AML-193 (cell line): Measurements from ENCODE around the gene FAM47C.
"Not testable (repeated sequence)": the region's sequence is repeated elsewhere in the genome, so short reads cannot be mapped to it uniquely, and the experiment has no call there.

ENCODE experiments used
- DNase-seq, 2 experiments: peaks; one replicate each; lab custom pipeline; 2025; lab: John Stamatoyannopoulos, UW

Gene FAM47C

DNA sequence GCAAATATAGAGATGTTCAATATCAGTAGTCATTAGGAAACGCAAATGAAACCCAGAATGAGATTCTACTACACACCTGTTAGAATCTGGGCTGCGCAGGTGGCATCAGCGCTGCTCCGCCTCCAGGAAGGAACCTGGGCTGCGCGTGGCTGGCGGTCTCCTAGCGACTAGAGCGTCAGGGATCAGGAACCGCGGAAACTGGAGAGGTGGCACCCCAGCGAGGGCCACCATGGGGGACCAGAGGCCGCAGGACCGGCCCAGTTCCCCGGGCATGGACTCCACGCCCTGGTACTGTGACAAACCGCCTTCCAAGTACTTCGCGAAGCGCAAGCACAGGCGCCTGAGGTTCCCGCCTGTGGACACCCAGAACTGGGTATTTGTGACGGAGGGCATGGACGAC, at the start of gene FAM47C:
FAM47C (plus strand) TSS at position 185 of the 400 bp plus-strand sequence; CDS start at position 230, 45 bp downstream.
- DNase-seq = not testable (repeated sequence)

DNA sequence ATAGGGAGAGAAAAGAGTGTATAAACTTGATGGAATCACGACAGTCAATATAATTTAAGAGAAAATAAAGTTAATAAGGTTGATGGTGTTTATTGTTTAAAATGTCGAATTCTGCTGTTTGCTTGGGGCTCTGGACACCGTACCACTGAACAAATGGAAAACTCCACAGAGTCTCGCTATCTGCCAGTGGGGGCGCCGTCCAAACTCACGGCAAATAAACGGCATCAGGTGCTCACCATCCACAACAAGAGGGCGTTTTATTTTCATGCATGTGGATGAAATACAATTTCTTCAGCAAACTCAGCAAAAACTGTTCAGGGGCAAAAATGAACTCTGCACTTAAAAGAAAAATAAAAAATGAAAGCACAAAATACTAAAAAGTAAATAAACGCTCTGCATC, 46.6 kb upstream of the FAM47C start:
- DNase-seq = no peak

DNA sequence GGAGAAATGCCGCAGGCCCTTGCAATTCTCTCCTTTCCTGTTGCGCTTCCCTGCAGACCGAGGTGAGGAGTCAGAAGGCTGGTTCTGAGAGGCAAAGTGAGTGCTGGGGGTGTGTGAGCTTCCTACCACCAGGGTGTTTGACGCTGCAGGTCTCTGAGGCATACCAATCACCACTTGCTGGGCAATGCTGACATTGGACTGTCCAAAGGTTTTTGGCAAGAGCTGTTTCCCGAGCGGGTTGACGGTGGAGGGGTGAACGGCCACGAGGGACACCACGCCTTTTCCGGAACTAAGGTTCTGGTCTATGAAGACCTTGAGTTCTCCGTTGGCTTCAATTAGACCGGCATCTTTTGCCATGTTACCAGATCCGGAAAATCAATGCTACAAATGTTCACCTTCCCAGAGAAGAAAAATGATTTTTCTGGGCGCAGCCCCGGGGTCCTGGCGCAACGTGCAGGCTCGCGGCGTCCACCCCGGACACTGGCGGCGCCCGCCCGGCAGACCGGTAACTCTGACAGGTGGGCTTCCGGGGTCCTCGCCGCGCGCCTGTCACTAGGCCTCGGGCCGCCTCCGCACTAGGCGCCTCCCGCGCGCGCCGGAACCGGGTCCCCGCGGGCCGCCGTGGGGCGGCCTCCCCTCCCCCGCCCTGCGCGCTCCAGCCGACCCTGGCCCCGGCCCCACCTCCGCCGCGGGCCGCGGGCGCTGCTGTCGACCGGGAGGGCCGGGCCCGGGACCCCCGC, 44.9 kb upstream of the FAM47C start:
- DNase-seq = no peak

DNA sequence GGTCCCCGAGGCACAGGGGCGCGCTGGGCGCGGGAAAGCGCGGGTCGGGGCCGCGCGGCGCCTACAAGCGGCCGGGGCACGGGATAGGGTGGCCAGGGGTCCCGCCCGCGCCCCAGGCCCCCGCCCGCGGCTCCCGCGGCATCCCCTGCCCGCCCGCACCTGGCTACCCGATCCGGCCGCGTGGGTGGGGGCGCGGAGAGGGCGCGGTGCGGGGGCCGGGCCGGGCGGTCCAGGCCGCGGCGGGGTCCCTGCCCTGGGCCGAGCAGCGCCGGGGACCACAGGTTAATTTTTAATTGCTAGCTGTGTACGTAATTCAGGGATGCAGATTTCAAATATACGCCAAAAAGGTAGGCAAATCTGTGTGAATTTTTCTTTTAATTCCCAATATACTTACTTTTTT, 44.3 kb upstream of the FAM47C start:
- DNase-seq = no peak

DNA sequence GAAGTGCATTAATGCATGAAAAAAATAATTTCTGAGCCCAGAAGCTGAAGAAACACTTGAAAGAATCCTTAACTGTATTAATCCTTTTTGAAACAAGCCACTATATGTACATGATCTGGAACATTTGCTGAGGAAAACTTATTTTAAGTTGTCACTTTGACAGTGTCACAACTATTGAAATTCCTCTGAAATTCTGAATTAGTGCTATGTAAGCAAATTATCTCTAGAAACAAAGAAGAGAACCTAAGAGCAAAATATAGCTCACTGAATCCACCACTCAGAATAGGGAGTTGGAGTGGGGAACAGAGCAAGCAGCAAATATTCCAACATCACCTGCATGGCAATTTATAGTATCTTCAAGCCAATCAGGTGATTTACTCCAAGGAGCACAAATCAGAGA, 34.6 kb upstream of the FAM47C start:
- no peak for DNase-seq

DNA sequence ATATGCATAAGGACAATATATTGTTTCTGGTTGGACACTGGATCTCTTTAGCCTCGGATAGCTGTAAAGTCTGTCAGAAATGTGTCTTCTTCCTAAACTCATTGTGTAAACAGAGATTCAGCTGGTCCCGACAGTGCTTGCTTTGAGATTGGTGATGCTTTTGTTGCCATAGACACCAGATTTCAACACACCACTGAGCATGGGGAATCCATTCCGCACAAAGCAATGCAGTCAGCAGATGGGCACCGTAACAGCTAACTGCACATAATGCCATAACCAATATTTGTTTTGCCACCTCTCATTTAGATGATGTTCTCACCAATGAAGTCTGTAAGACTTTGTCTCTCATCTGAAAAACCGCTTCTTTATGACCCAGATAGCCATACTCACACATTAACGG, 33.3 kb upstream of the FAM47C start:
- DNase-seq = no peak

DNA sequence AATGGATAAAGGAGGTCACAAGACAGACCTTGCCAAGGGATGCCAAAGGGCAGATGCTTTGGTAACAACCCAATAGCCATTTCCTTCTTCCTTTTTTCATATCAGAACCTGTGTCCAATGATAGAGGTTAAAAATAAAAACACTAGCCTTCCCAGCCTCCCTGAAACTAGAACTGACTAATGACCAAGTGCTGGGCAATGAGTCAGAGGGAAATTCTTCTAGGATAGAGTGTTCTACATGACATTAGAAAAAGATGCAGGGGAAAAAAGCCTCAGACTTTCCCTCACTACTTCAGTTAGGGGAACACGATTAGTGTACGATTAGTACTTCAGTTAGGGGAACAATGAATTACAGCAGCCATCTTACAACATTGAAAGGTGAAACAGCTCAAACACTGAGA, 29.3 kb upstream of the FAM47C start:
- DNase-seq = no peak

DNA sequence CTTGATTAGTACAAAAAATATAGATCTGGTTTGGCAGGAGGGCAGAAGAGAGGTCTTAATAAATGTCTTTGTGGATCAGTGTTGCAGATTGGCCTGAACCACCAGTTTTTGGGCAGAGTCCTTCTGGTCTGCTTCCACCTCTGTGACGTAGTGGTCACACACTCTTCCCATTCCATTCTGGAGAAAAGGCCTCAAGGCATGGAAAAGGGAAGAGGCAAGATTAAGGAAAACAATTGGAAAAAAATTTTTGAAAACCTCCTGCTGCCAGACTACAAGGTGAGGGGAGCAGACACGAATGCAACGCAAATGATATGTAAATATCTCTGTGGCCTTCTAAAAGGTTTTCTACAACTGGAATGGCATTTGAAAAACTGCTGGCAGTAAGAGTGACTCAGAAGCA, 24.3 kb upstream of the FAM47C start:
- DNase-seq = no peak

DNA sequence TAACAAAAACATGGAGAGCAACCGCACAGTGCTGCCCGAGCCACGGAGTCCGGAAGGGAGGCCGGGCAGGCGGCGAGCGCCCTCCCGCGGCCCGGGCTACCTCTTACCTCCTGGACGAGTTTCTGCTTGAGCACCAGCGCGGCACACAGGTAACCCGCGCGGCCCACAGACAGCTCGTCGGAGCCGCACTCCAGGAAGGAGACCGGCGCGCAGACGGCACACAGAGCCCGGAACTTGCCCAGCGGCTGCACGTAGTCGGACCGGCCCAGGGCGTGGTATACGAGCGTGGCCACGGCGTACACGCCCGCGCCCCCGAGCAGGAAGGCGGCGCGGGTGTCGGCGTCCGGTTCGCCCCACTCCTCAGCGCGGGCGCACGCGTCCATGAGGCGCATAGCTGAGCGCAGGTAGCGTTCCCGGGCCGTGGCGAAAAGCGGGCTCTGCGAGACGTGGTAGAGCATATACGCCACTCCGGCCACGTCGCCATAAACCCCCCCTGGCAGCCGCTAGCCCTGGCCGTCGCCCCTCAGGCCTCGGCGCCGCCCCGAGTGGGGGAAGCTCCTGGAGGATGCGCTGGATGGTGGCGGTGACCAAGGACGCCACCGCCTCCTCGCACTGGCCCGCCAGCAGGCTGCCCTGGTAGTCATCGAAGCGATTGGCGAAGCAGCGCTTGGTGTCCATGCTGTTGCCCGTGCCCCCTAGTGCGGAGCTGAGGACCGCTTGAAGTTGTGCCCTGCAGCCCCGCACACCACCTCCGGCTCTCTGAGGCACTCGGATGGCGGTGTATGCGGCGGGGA, 22.6 kb upstream of the FAM47C start:
- DNase-seq = not testable (repeated sequence)

DNA sequence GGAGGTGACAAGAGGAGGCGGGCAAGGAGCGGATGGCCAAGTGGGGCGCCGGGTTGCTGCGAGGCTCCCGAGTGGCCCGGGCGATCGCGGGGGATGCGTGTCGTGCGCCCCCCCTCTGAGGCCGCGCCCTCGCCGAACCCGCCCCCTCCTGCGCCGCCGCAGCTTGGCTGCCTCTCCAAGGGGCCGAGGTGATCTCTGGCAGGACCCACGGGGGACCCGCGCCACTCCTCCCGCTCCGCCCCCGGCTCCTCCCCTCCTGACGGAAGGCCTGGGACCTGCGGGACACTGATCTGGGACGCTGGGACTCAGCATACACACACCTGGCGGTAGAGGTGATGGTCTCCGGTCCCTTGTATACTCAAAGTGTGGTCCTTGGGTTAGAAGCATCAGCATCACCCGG, 21.9 kb upstream of the FAM47C start:
- no peak for DNase-seq

DNA sequence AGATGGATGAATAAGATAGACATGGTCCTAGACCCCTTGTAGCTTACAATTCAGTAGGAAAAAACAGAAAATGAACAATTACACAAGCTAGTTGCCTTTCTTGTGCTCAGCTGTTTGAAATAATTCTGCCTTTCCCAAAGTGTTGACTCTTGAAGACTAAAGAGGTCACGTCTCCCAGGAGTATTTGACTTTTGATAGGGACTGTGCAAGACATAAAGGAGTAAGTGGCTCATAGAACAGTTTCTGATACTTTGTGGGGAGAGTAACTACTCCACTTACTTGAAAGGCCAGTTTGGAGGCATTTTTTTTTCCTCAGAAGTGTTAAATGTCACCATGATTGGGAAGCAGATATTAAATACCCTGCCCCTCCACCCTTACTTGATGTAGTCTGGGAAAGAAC, 21.0 kb upstream of the FAM47C start:
- DNase-seq = not testable (repeated sequence)

DNA sequence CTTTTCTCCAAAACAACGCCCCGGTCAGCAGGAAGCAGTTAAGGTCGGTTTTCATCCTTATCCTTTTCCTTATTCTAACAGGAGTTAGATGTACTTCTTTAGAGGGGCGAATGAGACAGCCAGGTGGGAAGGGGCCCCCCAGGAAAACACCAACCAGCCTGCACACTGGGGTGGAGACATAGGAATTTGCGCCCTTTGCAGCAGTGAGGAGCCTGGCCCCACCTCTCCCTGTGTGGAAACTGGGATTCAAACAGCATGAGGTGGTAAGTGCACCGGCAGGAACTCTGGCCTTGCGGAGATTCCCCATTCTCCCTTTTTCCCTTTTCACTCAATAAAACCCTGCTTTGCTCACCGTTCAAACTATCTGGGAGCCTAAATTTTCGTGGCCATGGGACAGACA, 8.0 kb upstream of the FAM47C start:
- DNase-seq = no peak

DNA sequence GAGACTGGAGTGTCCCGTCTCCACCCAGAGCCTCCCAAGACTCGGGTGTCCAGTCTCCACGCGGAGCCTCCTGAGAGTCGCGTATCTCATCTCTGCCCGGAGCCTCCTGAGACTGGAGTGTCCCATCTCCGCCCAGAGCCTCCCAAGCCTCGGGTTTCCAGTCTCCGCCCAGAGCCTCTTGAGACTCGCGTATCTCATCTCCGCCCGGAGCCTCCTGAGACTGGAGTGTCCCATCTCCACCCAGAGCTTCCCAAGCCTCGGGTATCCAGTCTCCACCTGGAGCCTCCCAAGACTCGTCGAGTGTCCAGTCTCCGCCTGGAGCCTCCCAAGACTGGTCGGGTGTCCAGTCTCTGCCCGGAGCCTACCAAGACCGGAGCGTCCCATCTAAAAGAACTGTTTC, 2.3 kb downstream of the FAM47C start:
- DNase-seq = no peak

DNA sequence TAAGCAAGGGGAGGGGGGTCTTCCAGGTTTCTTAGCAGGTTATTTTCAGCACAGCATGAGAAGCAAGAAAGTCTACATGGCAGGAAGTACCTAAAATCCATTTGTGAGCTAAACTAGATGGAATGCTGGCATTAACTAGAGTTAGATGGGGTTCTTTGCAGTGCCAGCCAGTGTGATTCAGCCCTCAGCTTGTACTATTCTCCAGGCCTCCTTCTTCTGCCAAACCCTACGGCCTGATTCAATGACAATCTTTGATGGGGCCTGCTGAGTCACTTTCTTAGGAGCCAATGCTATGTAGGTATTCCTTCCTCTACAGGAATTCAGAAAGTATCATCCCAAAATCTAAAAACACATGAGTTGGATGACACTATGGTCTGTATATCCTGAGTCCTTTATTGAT, 26.1 kb downstream of the FAM47C start:
- not testable (repeated sequence) for DNase-seq

DNA sequence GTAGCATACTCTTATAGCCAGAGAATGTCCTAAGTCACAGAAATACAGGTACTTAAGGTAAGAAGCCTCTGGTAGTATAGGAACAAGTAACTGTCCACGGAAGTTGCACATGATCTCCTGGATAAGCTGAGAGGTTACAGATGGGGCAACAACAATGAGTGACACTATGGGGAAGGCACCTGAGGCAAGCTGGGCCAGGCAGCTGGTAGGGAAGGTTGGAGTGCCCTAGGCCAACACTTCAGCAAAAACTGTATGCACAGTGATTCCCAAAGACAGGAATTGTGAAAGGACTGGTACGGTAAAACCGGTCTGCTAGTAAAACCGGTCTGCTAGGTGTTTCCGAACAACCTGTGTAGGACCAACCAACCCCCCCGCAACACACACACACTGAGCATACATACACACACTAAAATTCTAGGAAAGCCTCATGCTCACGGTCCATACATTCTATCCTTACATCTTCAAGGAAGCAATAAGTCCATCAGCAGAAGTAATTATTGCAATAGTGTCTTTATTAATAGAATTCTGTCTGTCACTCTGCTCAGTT, 28.6 kb downstream of the FAM47C start:
- not testable (repeated sequence) for DNase-seq

DNA sequence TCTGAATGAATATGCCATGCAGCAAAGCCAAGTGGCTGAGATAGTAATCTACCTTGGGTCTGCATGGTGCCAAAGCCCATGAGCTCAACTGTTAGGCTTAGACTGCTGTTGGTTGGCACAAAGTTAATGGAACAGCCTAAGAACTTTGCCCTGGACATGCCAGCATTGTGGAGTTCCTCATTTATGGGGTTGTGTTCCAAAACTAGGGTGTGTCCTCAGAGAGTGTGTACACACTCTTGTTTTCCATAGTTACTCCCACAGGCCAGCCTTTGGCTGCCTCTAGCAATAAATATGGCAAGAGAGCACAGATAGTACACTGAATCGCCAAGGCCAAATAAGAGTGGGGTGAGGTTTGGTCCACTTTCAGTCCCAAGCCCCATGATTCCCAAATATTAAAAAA, 30.6 kb downstream of the FAM47C start:
- not testable (repeated sequence) for DNase-seq

DNA sequence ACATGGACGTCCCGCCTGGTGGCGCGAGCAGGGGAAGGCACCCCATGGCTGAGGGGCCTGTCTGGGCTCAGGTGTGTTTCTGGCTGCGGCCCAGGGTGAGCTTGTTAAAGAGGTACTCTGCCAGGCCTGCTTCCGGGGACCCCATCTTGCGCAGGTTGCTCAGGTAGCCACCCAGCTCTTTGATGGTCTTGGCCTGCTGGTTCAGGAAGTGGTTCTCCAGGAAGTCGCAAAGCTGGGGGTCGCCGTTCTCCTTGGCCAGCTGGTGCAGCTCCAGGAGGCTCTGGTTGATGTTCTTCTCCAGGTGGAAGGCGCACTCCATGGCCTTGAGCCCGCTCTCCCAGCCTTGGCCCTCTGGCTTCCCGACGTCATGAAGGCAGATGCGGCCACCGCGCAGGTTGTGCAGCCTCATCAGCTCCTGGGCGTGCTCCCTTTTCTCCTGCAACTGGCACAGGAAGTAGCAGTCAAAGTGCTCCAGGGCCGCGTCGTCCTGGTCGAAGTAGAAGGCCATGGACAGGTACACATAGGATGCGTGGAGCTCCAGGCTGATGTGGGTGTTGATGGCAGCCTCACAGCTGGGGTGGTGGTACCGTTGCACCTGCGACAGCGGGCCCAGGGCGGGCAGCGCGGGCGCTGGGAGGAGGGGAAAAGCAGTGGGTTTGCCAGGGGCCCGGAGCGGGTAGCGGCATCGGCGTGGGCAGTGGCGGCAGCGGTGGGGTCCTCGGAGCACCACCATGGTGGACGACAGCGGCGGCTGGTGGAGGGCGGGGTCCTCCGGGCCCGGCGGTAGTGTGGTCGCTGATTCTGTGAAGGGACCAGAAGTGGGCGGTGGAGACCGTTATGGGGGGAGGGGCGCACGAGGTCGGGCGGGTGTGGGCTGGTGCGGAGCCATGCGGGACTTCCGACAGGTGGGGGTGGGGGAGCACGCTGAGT, 35.1 kb downstream of the FAM47C start:
- not testable (repeated sequence) for DNase-seq

DNA sequence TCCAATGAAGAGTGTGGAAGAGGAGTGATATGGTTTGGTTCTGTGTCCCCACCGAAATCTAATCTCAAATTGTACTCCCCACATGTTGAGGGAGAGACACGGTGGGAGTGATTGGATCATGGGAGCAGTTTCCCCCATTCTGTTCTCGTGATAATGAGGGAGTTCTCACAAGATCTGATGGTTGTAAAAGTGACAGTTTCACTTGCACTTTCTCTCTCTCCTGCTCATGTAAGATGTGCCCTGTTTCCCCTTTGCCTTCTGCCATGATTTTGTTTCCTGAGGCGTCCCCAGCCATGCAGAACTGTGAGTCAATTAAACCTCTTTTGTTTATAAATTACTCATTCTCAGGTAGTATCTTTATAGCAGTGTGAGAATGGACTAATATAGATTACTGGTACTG, 39.6 kb downstream of the FAM47C start:
- no peak for DNase-seq

DNA sequence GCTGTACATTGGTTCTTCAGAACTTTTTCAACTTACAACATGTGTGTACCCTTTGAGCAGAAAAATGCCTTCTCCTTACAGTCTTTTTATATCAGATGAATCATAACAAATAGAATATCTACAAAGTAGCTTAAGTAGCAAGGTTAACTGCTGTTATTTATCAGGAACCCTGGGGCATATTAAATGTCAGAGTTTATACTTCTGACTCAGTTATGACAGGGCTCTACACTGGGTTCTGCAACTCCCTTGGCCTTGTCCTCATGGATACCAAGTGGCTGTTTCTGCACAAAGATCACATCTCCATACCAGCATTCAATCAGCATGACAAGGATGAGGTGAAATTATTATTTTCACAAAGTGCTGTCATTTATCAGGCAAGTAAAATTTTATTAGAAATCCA, 49.4 kb downstream of the FAM47C start:
- not testable (repeated sequence) for DNase-seq

DNA sequence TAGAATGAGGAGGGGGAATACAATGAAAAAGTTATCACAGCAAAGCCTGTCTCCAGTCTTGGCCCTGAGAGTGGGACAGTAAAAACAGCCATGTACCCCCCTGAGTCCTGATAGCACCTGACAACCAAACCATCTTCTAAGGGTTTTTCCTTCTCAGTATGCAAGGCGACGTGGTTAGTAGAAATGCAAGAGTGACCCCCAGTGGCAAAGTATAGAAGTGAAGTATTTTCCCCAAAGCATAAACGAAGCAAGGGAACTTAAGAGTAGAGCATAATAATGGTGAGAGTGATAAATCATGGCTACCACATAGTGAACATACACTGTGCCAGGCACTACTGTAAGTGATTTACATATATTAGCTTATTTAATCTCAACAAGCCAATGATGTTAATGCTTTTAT, 52.8 kb downstream of the FAM47C start:
- DNase-seq = peak; percentile 14 to 28
